ENCODE results near the gene MCOLN1. TPM values are rescaled to one million over a fixed set of nuclear protein-coding genes. Genes with fewer than 3 reads are reported as not detected.

The MCOLN1 gene
- total and polyA plus RNA-seq, 9 of the 15 experiments (the other 6 are each of a cell fraction or from before 2014, with no cell fraction given), result 0.25 to 15.4 (median 7.1) TPM

DNA sequence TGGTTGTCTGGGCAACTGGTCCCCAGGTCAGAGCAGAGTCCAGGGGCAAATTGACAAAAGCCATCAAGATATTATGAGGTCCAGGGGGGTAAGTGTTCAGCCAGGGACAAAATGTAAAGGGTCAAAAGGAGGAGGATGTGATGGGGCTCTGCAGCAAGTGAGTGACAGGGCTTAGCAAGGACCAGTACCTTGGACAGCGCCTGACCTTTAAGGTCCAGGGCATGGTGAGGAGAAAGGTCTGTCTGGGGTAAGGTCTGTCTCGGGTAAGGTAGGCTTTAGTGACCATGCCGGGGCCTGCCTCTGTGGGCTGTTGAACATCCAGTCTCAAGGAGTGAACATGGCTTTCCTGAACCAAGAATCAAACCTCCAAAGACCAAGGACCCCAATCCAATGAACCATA lies 12.8 kb upstream of the MCOLN1 start (continued):
- TF ChIP-seq GTF2E2 (tag; IDR thresholded peaks at IDR 0.05) (no peak), ZNF232 (CRISPR knock-in tag; IDR thresholded peaks at IDR 0.05) (peak; percentile 77; the same call in 1 of the 2 replicates), MAZ (CRISPR knock-in tag; conservative IDR thresholded peaks at IDR 0.05 in 1 of 2, IDR thresholded peaks at IDR 0.05 in 1 of 2) (peak in 1 of 2 experiments; percentile 39; a peak in 1 of 4 replicates), ETV6 (IDR thresholded peaks at IDR 0.05; ENCODE audit: borderline replicate concordance in 1 of 2, low read depth in 2 of 2, low read length in 1 of 2) (no peak), ETV6 (CRISPR knock-in tag; IDR thresholded peaks at IDR 0.05; ENCODE audit: borderline replicate concordance) (peak; percentile 73; the same call in 1 of the 2 replicates), BACH1 (tag; IDR thresholded peaks at IDR 0.05) (no peak), ZBTB17 (CRISPR knock-in tag; IDR thresholded peaks at IDR 0.05) (no peak), GMEB1 (CRISPR knock-in tag; IDR thresholded peaks at IDR 0.05) (no peak), DMBX1 (CRISPR knock-in tag; IDR thresholded peaks at IDR 0.05; ENCODE audit: borderline replicate concordance) (peak; percentile 60; the same call in 1 of the 2 replicates), DACH1 (IDR thresholded peaks at IDR 0.05; ENCODE audit: partially characterized antibody) (no peak), ZNF197 (CRISPR knock-in tag; IDR thresholded peaks at IDR 0.05; ENCODE audit: low read depth) (no peak), MAFG (tag; conservative IDR thresholded peaks at IDR 0.05) (no peak), CTBP1 (IDR thresholded peaks at IDR 0.05; ENCODE audit: borderline replicate concordance) (0 out of 2 replicates have a peak, but pooled peaks have one; percentile 22), MYC (IDR thresholded peaks at IDR 0.05; ENCODE audit: low read depth, low read length) (no peak), MYC (CRISPR knock-in tag; IDR thresholded peaks at IDR 0.05; ENCODE audit: borderline replicate concordance, low read depth) (no peak), ZNF766 (CRISPR knock-in tag; conservative IDR thresholded peaks at IDR 0.05) (peak; percentile 59; the same call in 1 of the 2 replicates)
- TF ChIP-seq, protein P1, sequence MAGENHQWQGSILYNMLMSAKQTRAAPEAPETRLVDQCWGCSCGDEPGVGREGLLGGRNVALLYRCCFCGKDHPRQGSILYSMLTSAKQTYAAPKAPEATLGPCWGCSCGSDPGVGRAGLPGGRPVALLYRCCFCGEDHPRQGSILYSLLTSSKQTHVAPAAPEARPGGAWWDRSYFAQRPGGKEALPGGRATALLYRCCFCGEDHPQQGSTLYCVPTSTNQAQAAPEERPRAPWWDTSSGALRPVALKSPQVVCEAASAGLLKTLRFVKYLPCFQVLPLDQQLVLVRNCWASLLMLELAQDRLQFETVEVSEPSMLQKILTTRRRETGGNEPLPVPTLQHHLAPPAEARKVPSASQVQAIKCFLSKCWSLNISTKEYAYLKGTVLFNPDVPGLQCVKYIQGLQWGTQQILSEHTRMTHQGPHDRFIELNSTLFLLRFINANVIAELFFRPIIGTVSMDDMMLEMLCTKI (IDR thresholded peaks at IDR 0.05; ENCODE audit: partially characterized antibody), result no peak
- TF ChIP-seq, protein P2, sequence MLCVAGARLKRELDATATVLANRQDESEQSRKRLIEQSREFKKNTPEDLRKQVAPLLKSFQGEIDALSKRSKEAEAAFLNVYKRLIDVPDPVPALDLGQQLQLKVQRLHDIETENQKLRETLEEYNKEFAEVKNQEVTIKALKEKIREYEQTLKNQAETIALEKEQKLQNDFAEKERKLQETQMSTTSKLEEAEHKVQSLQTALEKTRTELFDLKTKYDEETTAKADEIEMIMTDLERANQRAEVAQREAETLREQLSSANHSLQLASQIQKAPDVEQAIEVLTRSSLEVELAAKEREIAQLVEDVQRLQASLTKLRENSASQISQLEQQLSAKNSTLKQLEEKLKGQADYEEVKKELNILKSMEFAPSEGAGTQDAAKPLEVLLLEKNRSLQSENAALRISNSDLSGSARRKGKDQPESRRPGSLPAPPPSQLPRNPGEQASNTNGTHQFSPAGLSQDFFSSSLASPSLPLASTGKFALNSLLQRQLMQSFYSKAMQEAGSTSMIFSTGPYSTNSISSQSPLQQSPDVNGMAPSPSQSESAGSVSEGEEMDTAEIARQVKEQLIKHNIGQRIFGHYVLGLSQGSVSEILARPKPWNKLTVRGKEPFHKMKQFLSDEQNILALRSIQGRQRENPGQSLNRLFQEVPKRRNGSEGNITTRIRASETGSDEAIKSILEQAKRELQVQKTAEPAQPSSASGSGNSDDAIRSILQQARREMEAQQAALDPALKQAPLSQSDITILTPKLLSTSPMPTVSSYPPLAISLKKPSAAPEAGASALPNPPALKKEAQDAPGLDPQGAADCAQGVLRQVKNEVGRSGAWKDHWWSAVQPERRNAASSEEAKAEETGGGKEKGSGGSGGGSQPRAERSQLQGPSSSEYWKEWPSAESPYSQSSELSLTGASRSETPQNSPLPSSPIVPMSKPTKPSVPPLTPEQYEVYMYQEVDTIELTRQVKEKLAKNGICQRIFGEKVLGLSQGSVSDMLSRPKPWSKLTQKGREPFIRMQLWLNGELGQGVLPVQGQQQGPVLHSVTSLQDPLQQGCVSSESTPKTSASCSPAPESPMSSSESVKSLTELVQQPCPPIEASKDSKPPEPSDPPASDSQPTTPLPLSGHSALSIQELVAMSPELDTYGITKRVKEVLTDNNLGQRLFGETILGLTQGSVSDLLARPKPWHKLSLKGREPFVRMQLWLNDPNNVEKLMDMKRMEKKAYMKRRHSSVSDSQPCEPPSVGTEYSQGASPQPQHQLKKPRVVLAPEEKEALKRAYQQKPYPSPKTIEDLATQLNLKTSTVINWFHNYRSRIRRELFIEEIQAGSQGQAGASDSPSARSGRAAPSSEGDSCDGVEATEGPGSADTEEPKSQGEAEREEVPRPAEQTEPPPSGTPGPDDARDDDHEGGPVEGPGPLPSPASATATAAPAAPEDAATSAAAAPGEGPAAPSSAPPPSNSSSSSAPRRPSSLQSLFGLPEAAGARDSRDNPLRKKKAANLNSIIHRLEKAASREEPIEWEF (CRISPR knock-in tag; IDR thresholded peaks at IDR 0.05), result no peak
- TF ChIP-seq, protein P3, sequence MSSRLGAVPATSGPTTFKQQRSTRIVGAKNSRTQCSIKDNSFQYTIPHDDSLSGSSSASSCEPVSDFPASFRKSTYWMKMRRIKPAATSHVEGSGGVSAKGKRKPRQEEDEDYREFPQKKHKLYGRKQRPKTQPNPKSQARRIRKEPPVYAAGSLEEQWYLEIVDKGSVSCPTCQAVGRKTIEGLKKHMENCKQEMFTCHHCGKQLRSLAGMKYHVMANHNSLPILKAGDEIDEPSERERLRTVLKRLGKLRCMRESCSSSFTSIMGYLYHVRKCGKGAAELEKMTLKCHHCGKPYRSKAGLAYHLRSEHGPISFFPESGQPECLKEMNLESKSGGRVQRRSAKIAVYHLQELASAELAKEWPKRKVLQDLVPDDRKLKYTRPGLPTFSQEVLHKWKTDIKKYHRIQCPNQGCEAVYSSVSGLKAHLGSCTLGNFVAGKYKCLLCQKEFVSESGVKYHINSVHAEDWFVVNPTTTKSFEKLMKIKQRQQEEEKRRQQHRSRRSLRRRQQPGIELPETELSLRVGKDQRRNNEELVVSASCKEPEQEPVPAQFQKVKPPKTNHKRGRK (tag; IDR thresholded peaks at IDR 0.05), result no peak

All from K562 (cell line).